SJSA1 (cell line): ENCODE results near the gene NRSN2. TPM values are rescaled to one million over a fixed set of nuclear protein-coding genes. Genes with fewer than 3 reads are reported as not detected.
A peak's percentile ranks its signal among the peaks of the same experiment; 100 is the strongest.
"Not testable (repeated sequence)": the region's sequence is repeated elsewhere in the genome, so short reads cannot be mapped to it uniquely, and the experiment has no call there.

Experiments
- DNase-seq, 2 experiments: peaks; one replicate each; pipeline ENCODE4 v3.0.0-alpha.2; 2015 to 2020; ENCODE audit warnings: low spot score in 2 of 2, low read depth in 1 of 2
- H3K27ac ChIP-seq: fragments of 250-450 bp; sonication (Bioruptor Pico); 2 replicates; pipeline ENCODE4 v1.5.1; 2020; ENCODE audit warnings: mild to moderate bottlenecking, moderate library complexity
- H3K27me3 ChIP-seq: fragments of 250-450 bp; sonication (Bioruptor Pico); replicated peaks from 2 replicates; pipeline ENCODE4 v1.5.1; 2020; ENCODE audit warnings: mild to moderate bottlenecking, moderate library complexity
- H3K36me3 ChIP-seq: fragments of 250-450 bp; sonication (Bioruptor Pico); 2 replicates; pipeline ENCODE4 v1.5.1; 2020; ENCODE audit warnings: mild to moderate bottlenecking
- H3K4me1 ChIP-seq: fragments of 250-450 bp; sonication (Bioruptor Pico); replicated peaks from 2 replicates; pipeline ENCODE4 v1.6.1; 2021; ENCODE audit warnings: mild to moderate bottlenecking
- H3K4me3 ChIP-seq: fragments of 250-450 bp; sonication (Bioruptor Pico); 2 replicates; pipeline ENCODE4 v1.5.1; 2020; ENCODE audit warnings: mild to moderate bottlenecking
- H3K9me3 ChIP-seq: fragments of 250-450 bp; sonication (Bioruptor Pico); replicated peaks from 2 replicates; pipeline ENCODE4 v1.5.1; 2020; ENCODE audit warnings: mild to moderate bottlenecking
- total RNA-seq: library from RNA; depleted of rRNA; stranded (reverse); fragments of >200 nt; shearing (Covaris generic); gene quantifications from 2 replicates; pipeline ENCODE4 v1.2.3, GENCODE V29; 2014

Gene NRSN2
- total RNA-seq, 1 experiment from 2014 or later: 37.5 TPM

- no peak for DNase-seq
- Histone ChIP-seq H3K27me3 (no peaks in the 10 kb centered on the region), H3K9me3 (no peaks in the 10 kb centered on the region), H3K36me3 (no peaks in the 10 kb centered on the region), H3K4me1 (peaks cover 10% of the 10 kb centered on the region), H3K27ac (no peak overlapping the region), H3K4me3 (no peak overlapping the region)
These were observed 23.3 kb downstream of the NRSN2 start for GRCh38 chr20:370151-370600.

GRCh38 chr20:370977-371754, 24.3 kb downstream of the NRSN2 start:
- Histone ChIP-seq H3K36me3 (no peaks in the 10 kb centered on the region), H3K27ac (no peak overlapping the region), H3K4me1 (peaks cover 10% of the 10 kb centered on the region), H3K4me3 (no peak overlapping the region), H3K9me3 (no peaks in the 10 kb centered on the region), H3K27me3 (no peaks in the 10 kb centered on the region)
- DNase-seq: no peak

GRCh38 chr20:371755-372542, 25.0 kb downstream of the NRSN2 start:
- no peaks in the 10 kb centered on the region for H3K9me3 ChIP-seq
- no peak overlapping the region for H3K27ac ChIP-seq
- no peak overlapping the region for H3K4me3 ChIP-seq
- H3K4me1 ChIP-seq: peaks cover 10% of the 10 kb centered on the region
- H3K36me3 ChIP-seq: no peaks in the 10 kb centered on the region
- no peak for DNase-seq
- no peaks in the 10 kb centered on the region for H3K27me3 ChIP-seq

- H3K4me1 ChIP-seq: peaks cover 10% of the 10 kb centered on the region
- DNase-seq, H3K4me3 ChIP-seq, H3K27ac ChIP-seq, H3K9me3 ChIP-seq, H3K27me3 ChIP-seq, H3K36me3 ChIP-seq: not testable (repeated sequence)
These were observed 25.7 kb downstream of the NRSN2 start for GRCh38 chr20:372543-373082.

- H3K4me3 ChIP-seq: no peak overlapping the region
- DNase-seq: peak; percentile 46 to 51
- H3K36me3 ChIP-seq: no peaks in the 10 kb centered on the region
- H3K27me3 ChIP-seq: no peaks in the 10 kb centered on the region
- no peak overlapping the region; the same call in 1 of the 2 replicates for H3K27ac ChIP-seq
- peaks cover 10% of the 10 kb centered on the region for H3K4me1 ChIP-seq
- no peaks in the 10 kb centered on the region for H3K9me3 ChIP-seq
These were observed 26.4 kb downstream of the NRSN2 start for GRCh38 chr20:373171-373890.

- H3K4me1 ChIP-seq: peaks cover 14% of the 10 kb centered on the region
- no peak for DNase-seq
- no peaks in the 10 kb centered on the region for H3K9me3 ChIP-seq
- no peak overlapping the region for H3K4me3 ChIP-seq
- H3K27ac ChIP-seq: no peak overlapping the region
- no peaks in the 10 kb centered on the region for H3K27me3 ChIP-seq
- no peaks in the 10 kb centered on the region for H3K36me3 ChIP-seq
These were observed 28.5 kb downstream of the NRSN2 start for GRCh38 chr20:375265-375889.

GRCh38 chr20:376089-376488, 29.2 kb downstream of the NRSN2 start:
- Histone ChIP-seq H3K36me3 (no peaks in the 10 kb centered on the region), H3K4me3 (no peak overlapping the region), H3K9me3 (no peaks in the 10 kb centered on the region), H3K4me1 (peaks cover 14% of the 10 kb centered on the region), H3K27me3 (no peaks in the 10 kb centered on the region), H3K27ac (no peak overlapping the region)
- no peak for DNase-seq

GRCh38 chr20:376750-377149, 29.8 kb downstream of the NRSN2 start:
- no peak overlapping the region for H3K27ac ChIP-seq
- H3K4me1 ChIP-seq: peaks cover 14% of the 10 kb centered on the region
- no peak for DNase-seq

GRCh38 chr20:377578-377977, 30.7 kb downstream of the NRSN2 start:
- not testable (repeated sequence) for H3K4me3 ChIP-seq, H3K36me3 ChIP-seq, H3K27ac ChIP-seq, H3K27me3 ChIP-seq, H3K9me3 ChIP-seq, DNase-seq
- H3K4me1 ChIP-seq: peaks cover 19% of the 10 kb centered on the region

More at GRCh38 chr20:376750-377149, 29.8 kb downstream of the NRSN2 start:
- no peak overlapping the region for H3K4me3 ChIP-seq
- no peaks in the 10 kb centered on the region for H3K27me3 ChIP-seq
- H3K36me3 ChIP-seq: no peaks in the 10 kb centered on the region
- no peaks in the 10 kb centered on the region for H3K9me3 ChIP-seq

GRCh38 chr20:378961-379336, 32.0 kb downstream of the NRSN2 start:
- H3K27ac ChIP-seq: no peak overlapping the region
- H3K27me3 ChIP-seq: no peaks in the 10 kb centered on the region
- H3K9me3 ChIP-seq: no peaks in the 10 kb centered on the region
- no peak for DNase-seq
- no peak overlapping the region for H3K4me3 ChIP-seq
- H3K4me1 ChIP-seq: peaks cover 9% of the 10 kb centered on the region
- no peaks in the 10 kb centered on the region for H3K36me3 ChIP-seq

GRCh38 chr20:380763-381580, 34.1 kb downstream of the NRSN2 start:
- H3K9me3 ChIP-seq: no peaks in the 10 kb centered on the region
- peak overlapping the region; percentile 53 for H3K27ac ChIP-seq
- peak overlapping the region; percentile 68 for H3K4me3 ChIP-seq
- no peaks in the 10 kb centered on the region for H3K27me3 ChIP-seq
- peak; percentile 61 to 64 for DNase-seq
- no peaks in the 10 kb centered on the region for H3K36me3 ChIP-seq
- peaks cover 9% of the 10 kb centered on the region for H3K4me1 ChIP-seq

GRCh38 chr20:381581-382290, 34.8 kb downstream of the NRSN2 start:
- peak; percentile 59 to 80 for DNase-seq
- peaks cover 9% of the 10 kb centered on the region for H3K4me1 ChIP-seq
- H3K27me3 ChIP-seq: no peaks in the 10 kb centered on the region
- no peaks in the 10 kb centered on the region for H3K36me3 ChIP-seq
- H3K4me3 ChIP-seq: peak overlapping the region; percentile 68
- no peaks in the 10 kb centered on the region for H3K9me3 ChIP-seq
- 0 out of 2 replicates have a peak overlapping the region, but pooled peaks have one; percentile 53 for H3K27ac ChIP-seq
